ENCODE results near the gene MEX3D. TPM values are rescaled to one million over a fixed set of nuclear protein-coding genes. Genes with fewer than 3 reads are reported as not detected.
A peak's percentile ranks its signal among the peaks of the same experiment; 100 is the strongest.

The MEX3D gene
- total RNA-seq, 2 experiments from 2014 or later, result 6.1 to 6.5 TPM

GRCh38 chr19:1582201-1582600 is 14.1 kb upstream of the MEX3D start:
- no peak overlapping the region for H3K4me3 Mint-ChIP-seq
- no peaks in the 10 kb centered on the region for H3K9me3 Mint-ChIP-seq
- DNase-seq, result no peak
- no peaks in the 10 kb centered on the region for H3K27me3 Mint-ChIP-seq
- H3K4me1 Mint-ChIP-seq, result peaks cover 4% of the 10 kb centered on the region
- no peak overlapping the region for H3K27ac Mint-ChIP-seq
- H3K36me3 Mint-ChIP-seq, result peaks cover 9% of the 10 kb centered on the region

- Mint-ChIP-seq H3K36me3 (peaks cover 9% of the 10 kb centered on the region), H3K9me3 (no peaks in the 10 kb centered on the region), H3K4me1 (peaks cover 1% of the 10 kb centered on the region), H3K4me3 (no peak overlapping the region), H3K27ac (no peak overlapping the region), H3K27me3 (no peaks in the 10 kb centered on the region)
- no peak for DNase-seq
Observed at GRCh38 chr19:1580957-1581356, 12.8 kb upstream of the MEX3D start.

DNA sequence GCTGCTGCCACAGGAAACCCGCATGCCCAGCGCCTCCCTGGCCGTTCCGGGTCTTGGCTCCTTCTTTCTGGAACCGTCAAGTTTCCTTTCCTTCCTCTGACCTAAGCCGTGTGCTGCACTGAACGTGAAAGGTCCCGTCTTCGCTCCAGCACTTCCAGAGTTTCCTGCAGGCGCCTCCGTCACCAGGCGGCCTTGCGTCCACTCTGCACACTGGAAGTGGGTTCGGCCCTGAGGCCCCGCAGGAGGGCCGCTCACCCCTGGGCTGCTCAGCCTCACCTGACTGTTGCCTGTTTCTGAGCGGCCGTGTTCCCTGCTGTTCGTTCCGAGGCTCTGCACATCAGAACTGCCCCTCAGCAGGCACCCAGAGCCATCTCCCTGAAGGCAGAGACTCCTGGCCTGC is 12.3 kb upstream of the MEX3D start:
- Mint-ChIP-seq H3K27ac (no peak overlapping the region), H3K27me3 (no peaks in the 10 kb centered on the region), H3K4me1 (no peaks in the 10 kb centered on the region), H3K9me3 (no peaks in the 10 kb centered on the region), H3K36me3 (peaks cover 9% of the 10 kb centered on the region), H3K4me3 (no peak overlapping the region)
- DNase-seq, result no peak

DNA sequence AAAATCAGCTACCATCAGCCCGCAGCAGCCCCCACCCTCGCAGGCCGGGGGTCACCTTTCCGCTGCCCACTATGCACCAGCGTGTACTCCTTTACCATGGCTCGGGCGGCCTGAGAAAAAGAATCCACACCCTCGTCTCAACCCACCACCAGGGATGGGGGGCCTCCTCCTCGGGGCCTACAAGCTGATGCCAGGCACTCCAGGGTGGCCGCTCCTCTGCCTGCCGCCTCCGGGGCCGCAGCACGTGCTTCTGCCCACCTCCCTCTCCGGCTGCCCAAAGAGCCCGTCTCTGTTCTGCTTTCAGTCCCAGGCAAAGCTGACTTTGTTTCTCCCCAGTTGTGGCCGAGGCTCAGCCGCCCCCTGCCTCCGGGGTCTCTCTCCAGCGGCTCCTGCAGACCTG is 11.1 kb upstream of the MEX3D start:
- no peak overlapping the region for H3K4me3 Mint-ChIP-seq
- peaks cover 5% of the 10 kb centered on the region for H3K36me3 Mint-ChIP-seq
- H3K27ac Mint-ChIP-seq, result no peak overlapping the region
- H3K27me3 Mint-ChIP-seq, result no peaks in the 10 kb centered on the region
- no peaks in the 10 kb centered on the region for H3K9me3 Mint-ChIP-seq
- no peak for DNase-seq
- peaks cover 2% of the 10 kb centered on the region for H3K4me1 Mint-ChIP-seq

- Mint-ChIP-seq H3K9me3 (no peaks in the 10 kb centered on the region), H3K36me3 (peaks cover 5% of the 10 kb centered on the region), H3K4me3 (no peak overlapping the region)
Observed at GRCh38 chr19:1577929-1578618, 9.9 kb upstream of the MEX3D start.

DNA sequence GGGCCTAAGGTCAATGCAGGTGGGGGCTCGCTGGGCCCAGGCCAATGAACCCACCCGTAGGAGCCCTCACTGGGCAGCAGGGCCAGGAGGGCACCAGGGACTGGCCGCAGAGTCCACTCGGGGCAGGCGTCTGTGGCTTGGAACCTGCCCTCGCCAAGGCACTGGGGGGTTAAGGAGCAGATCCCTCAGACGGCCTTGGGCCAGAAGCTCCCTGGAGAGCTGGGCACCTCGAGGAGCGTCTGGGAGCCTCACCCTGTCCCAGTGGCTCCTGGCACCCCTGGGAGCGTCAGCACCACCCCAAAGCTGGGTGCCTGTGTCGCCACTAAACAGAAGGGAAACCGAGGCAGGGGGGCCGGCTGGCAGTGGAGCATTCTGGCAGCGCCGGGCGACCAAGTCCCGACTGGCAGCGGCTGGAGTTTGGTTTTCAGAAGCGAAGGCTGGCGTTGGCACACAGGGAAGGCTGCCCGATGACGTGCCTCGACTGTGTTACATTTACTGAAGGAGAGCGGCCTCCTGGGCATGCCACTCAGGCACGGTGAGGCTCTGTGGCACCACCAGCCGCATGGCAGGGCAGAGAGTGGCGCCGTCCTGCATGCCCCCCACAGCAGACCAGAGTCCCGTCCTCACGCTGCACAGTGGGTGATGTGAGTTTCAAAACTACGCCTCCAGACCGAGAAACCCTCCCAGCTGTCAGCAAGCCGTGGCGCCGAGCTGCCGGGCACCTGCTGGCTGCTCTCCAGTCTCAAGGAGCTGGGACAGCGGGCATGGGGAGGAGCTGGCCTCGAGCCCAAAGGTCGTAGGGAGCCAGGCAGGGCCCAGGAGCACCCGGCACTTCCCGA is 9.2 kb upstream of the MEX3D start:
- Mint-ChIP-seq H3K4me1 (peaks cover 2% of the 10 kb centered on the region), H3K36me3 (peaks cover 5% of the 10 kb centered on the region), H3K9me3 (no peaks in the 10 kb centered on the region), H3K27ac (no peak overlapping the region), H3K4me3 (no peak overlapping the region), H3K27me3 (no peaks in the 10 kb centered on the region)
- no peak for DNase-seq

More at GRCh38 chr19:1577929-1578618, 9.9 kb upstream of the MEX3D start:
- H3K27me3 Mint-ChIP-seq, result no peaks in the 10 kb centered on the region
- H3K4me1 Mint-ChIP-seq, result peaks cover 2% of the 10 kb centered on the region
- no peak overlapping the region for H3K27ac Mint-ChIP-seq
- DNase-seq, result no peak

- Mint-ChIP-seq H3K27me3 (no peaks in the 10 kb centered on the region), H3K27ac (no peak overlapping the region), H3K9me3 (no peaks in the 10 kb centered on the region), H3K4me1 (peaks cover 2% of the 10 kb centered on the region), H3K4me3 (no peak overlapping the region), H3K36me3 (peaks cover 5% of the 10 kb centered on the region)
- no peak for DNase-seq
Observed at GRCh38 chr19:1576242-1577089, 8.3 kb upstream of the MEX3D start.

GRCh38 chr19:1575323-1576241 is 7.5 kb upstream of the MEX3D start:
- peaks cover under 1% of the 10 kb centered on the region for H3K27me3 Mint-ChIP-seq
- peaks cover 5% of the 10 kb centered on the region for H3K36me3 Mint-ChIP-seq
- no peak for DNase-seq
- no peak overlapping the region for H3K4me3 Mint-ChIP-seq
- H3K27ac Mint-ChIP-seq, result no peak overlapping the region
- H3K4me1 Mint-ChIP-seq, result peaks cover 2% of the 10 kb centered on the region
- no peaks in the 10 kb centered on the region for H3K9me3 Mint-ChIP-seq

GRCh38 chr19:1574354-1575136 is 6.4 kb upstream of the MEX3D start:
- H3K4me3 Mint-ChIP-seq, result no peak overlapping the region
- peaks cover 11% of the 10 kb centered on the region for H3K27me3 Mint-ChIP-seq
- peaks cover 2% of the 10 kb centered on the region for H3K4me1 Mint-ChIP-seq
- no peak for DNase-seq
- peaks cover 4% of the 10 kb centered on the region for H3K36me3 Mint-ChIP-seq
- H3K9me3 Mint-ChIP-seq, result no peaks in the 10 kb centered on the region
- peak overlapping the region; percentile 42 for H3K27ac Mint-ChIP-seq

DNA sequence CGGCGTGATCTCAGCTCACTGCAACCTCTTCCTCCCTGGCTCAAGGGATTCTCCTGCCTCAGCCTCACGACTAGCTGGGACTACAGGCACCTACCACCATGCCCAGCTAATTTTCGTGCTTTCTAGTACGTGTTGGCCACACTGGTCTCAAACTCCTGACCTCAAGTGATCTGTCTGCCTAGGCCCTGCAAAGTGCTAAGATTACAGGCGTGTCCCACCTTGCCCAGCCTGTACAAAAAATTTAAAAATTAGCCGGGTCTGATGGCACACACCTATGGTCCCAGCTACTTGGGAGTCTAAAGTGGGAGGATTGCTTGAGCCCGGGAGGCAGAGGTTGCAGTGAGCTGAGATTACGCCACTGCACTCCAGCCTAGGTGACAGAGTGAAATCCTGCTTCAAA is 4.7 kb upstream of the MEX3D start:
- Mint-ChIP-seq H3K27ac (no peak overlapping the region), H3K27me3 (peaks cover 13% of the 10 kb centered on the region), H3K4me3 (no peak overlapping the region), H3K9me3 (no peaks in the 10 kb centered on the region), H3K36me3 (no peaks in the 10 kb centered on the region), H3K4me1 (peaks cover 2% of the 10 kb centered on the region)
- DNase-seq, result no peak

DNA sequence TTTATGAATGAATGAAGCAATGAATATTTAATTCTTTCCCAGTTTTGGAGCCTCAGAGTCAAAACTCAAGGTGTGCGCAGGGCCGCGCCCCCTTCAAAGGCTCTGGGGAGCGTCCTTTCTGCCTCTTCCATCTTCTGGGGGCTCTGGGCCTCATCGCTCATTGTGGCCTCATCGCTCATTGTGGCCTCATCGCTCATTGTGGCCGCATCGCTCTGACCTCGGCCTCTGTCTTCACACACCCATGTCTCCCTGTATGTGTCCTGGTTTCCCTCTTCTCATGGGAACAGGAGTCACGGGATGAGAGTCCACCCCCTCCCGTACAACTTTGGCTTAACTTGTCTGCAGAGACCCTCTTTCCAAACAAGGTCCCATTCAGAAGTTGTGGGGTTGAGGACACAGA is 3.2 kb upstream of the MEX3D start:
- H3K4me3 Mint-ChIP-seq, result no peak overlapping the region
- no peaks in the 10 kb centered on the region for H3K36me3 Mint-ChIP-seq
- no peak overlapping the region for H3K27ac Mint-ChIP-seq
- H3K4me1 Mint-ChIP-seq, result peaks cover 2% of the 10 kb centered on the region
- H3K9me3 Mint-ChIP-seq, result no peaks in the 10 kb centered on the region
- peaks cover 13% of the 10 kb centered on the region for H3K27me3 Mint-ChIP-seq
- DNase-seq, result no peak

- Mint-ChIP-seq H3K4me3 (no peak overlapping the region), H3K27me3 (peaks cover 13% of the 10 kb centered on the region), H3K27ac (no peak overlapping the region), H3K9me3 (no peaks in the 10 kb centered on the region), H3K36me3 (no peaks in the 10 kb centered on the region), H3K4me1 (peaks cover 2% of the 10 kb centered on the region)
- DNase-seq, result no peak
Observed at GRCh38 chr19:1570836-1571235, 2.7 kb upstream of the MEX3D start.

DNA sequence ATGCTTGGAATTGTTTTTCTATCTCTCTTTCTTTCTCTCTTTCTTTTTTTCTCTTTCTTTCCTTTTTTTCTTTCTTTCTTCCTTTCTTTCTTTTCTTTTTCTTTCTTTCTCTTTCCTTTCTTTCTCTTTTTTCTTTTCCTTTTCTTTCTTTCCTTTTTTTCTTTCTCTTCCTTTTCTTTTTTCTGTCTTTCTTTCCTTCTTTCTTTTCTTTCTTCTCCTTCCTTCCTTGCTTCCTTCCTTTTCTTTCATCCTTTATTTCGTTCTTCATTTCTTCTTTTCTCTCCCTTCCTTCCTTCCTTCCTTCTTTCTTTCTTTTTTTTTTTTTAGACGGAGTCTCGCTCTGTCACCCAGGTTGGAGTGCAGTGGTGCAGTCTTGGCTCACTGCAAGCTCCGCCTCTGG is 1.9 kb upstream of the MEX3D start:
- Mint-ChIP-seq H3K36me3 (no peaks in the 10 kb centered on the region), H3K4me1 (peaks cover 2% of the 10 kb centered on the region), H3K27ac (no peak overlapping the region), H3K9me3 (no peaks in the 10 kb centered on the region), H3K4me3 (no peak overlapping the region), H3K27me3 (peaks cover 13% of the 10 kb centered on the region)
- DNase-seq, result no peak

GRCh38 chr19:1567848-1568227 is 287 bp downstream of the MEX3D start:
- no peak overlapping the region for H3K27ac Mint-ChIP-seq
- peaks cover 13% of the 10 kb centered on the region for H3K27me3 Mint-ChIP-seq
- DNase-seq, result peak; percentile 14
- no peak overlapping the region for H3K4me3 Mint-ChIP-seq
- H3K36me3 Mint-ChIP-seq, result no peaks in the 10 kb centered on the region
- no peaks in the 10 kb centered on the region for H3K9me3 Mint-ChIP-seq
- no peaks in the 10 kb centered on the region for H3K4me1 Mint-ChIP-seq

All from activated naive CD8-positive, alpha-beta T cell treated with anti-CD3 and anti-CD28 coated beads for 36 hours (primary cell).